GM12878 (cell line): ENCODE data around the gene FOXA1. TPM values are rescaled to one million over a fixed set of nuclear protein-coding genes. Genes with fewer than 3 reads are reported as not detected.
"Not testable (repeated sequence)": the region's sequence is repeated elsewhere in the genome, so short reads cannot be mapped to it uniquely, and the experiment has no call there.

Source experiments
- ATAC-seq: fragments of 200-7000 bp; cut with Tn5 transposase; 3 replicates; pipeline ENCODE4 v1.9.1; 2020; ENCODE audit warnings: mild to moderate bottlenecking, moderate library complexity
- BruUV-seq: library from RNA; stranded (reverse); fragments of 400-500 nt; replicated peaks from 2 replicates; lab custom pipeline; 2021; lab: Mats Ljungman, UMichigan
- CTCF ChIA-PET: fragments of 300-600 bp; sonication (Branson Sonifier 250); formaldehyde crosslinking; extraction: SDS; loops from one replicate; lab custom pipeline; 2021; ENCODE audit warnings: inconsistent platforms; lab: Yijun Ruan, JAX
- POLR2A ChIA-PET: fragments of 350-600 bp; formaldehyde crosslinking; extraction: SDS; loops from one replicate; lab custom pipeline; 2021; ENCODE audit warnings: inconsistent platforms; lab: Charles Lee
- RAD21 ChIA-PET: fragments of 300-600 bp; sonication (Branson Sonifier 250); formaldehyde crosslinking; loops from one replicate; lab custom pipeline; 2023; ENCODE audit warnings: antibody characterized with exemption; ENCODE audit not compliant: unreplicated experiment; lab: Charles Lee
- SMC1A ChIA-PET: fragments of 300-600 bp; sonication (Branson Sonifier 250); formaldehyde crosslinking; loops from one replicate; lab custom pipeline; 2023; ENCODE audit not compliant: unreplicated experiment, uncharacterized antibody; lab: Charles Lee
- DNase-seq: peaks from one replicate; pipeline ENCODE4 v3.0.0-alpha.2; 2011; ENCODE audit warnings: low read depth, low spot score
- FAIRE-seq: peaks from 3 replicates; lab custom pipeline; 2011; peaks lifted over from hg19 to GRCh38; lab: Jason Lieb, UNC
- H2AFZ ChIP-seq: 2 replicates; pipeline ENCODE4 v1.6.0; 2011; ENCODE audit warnings: low read depth, low read length, control low read depth; ENCODE audit not compliant: control insufficient read depth
- H3K27ac ChIP-seq: 2 replicates; pipeline ENCODE4 v1.5.1; 2011; ENCODE audit warnings: control low read depth; ENCODE audit not compliant: control insufficient read depth, insufficient read depth
- H3K27me3 ChIP-seq, 2 experiments: replicated peaks in 1 of 2; 2 replicates each; pipeline versions ENCODE4 v1.6.0 to v1.6.1; 2011; ENCODE audit warnings: low read length in 1 of 2; ENCODE audit not compliant: control insufficient read depth in 2 of 2, insufficient read depth in 2 of 2
- H3K36me3 ChIP-seq, 2 experiments: 2 replicates each; pipeline ENCODE4 v1.5.1; 2011; ENCODE audit warnings: low read length in 1 of 2; ENCODE audit not compliant: control insufficient read depth in 2 of 2, insufficient read depth in 2 of 2
- H3K4me1 ChIP-seq: 2 replicates; pipeline ENCODE4 v1.6.1; 2011; ENCODE audit warnings: mild to moderate bottlenecking, low read length, moderate library complexity, mixed read lengths; ENCODE audit not compliant: control insufficient read depth, insufficient read depth
- H3K4me2 ChIP-seq: 2 replicates; pipeline ENCODE4 v1.6.0; 2011; ENCODE audit warnings: control low read depth; ENCODE audit not compliant: control insufficient read depth, insufficient read depth
- H3K4me3 ChIP-seq: fragments of 200-600 bp; sonication (generic); 2 replicates; pipeline ENCODE4 v1.5.1; 2016
- H3K79me2 ChIP-seq: 2 replicates; pipeline ENCODE4 v1.6.0; 2011; ENCODE audit warnings: low read length; ENCODE audit not compliant: control insufficient read depth, insufficient read depth
- H3K9ac ChIP-seq: 2 replicates; pipeline ENCODE4 v1.8.0; 2011; ENCODE audit warnings: low read length, control low read depth, mixed read lengths; ENCODE audit not compliant: control insufficient read depth, insufficient read depth
- H3K9me3 ChIP-seq: replicated peaks from 3 replicates; pipeline ENCODE4 v1.5.1; 2011; ENCODE audit warnings: mild to moderate bottlenecking, low read length; ENCODE audit not compliant: control insufficient read depth, insufficient read depth
- H4K20me1 ChIP-seq: 2 replicates; pipeline ENCODE4 v1.6.0; 2011; ENCODE audit not compliant: control insufficient read depth, insufficient read depth
- NRF1 ChIP-seq: conservative IDR thresholded peaks from 2 replicates; pipeline ENCODE4 v1.6.1; 2011; ENCODE audit warnings: mild to moderate bottlenecking, low read depth, low read length, improper control_type of control experiment
- PRDM15 ChIP-seq: fragments of 450-650 bp; formaldehyde crosslinking; IDR thresholded peaks from 2 replicates; pipeline ENCODE4 v1.4.0; 2020; ENCODE audit warnings: mild to moderate bottlenecking, moderate library complexity
- WGBS: methylation state at CpG from one replicate; pipeline ENCODE4 v1.1.6; 2016; ENCODE audit warnings: low lambda C conversion rate; ENCODE audit not compliant: insufficient replicate concordance, insufficient coverage; ENCODE audit errors: missing lambda C conversion rate; 5-methylcytosine and 5-hydroxymethylcytosine counted together
- in situ Hi-C: fragments of 300-500 bp; cut with MboI; formaldehyde crosslinking; loops from 9 replicates; pipeline ENCODE4 v1.14.3; 2018; ENCODE audit warnings: mixed read lengths
- intact Hi-C: fragments of 100-400 bp; cut with micrococcal nuclease; formaldehyde crosslinking; loops from one replicate; pipeline ENCODE4 v1.14.2; 2022; ENCODE audit not compliant: unreplicated experiment
- polyA plus RNA-seq, 11 experiments: library from polyadenylated mRNA; depleted of rRNA in 4 of 11; unstranded in 6 of 11; stranded (reverse) in 5 of 11; fragments of >200 nt; fragmentation: Nextera tagmentation in 4 of 11; fragmentation: Illumina TruSeq in 1 of 11; extraction: Ambion mirVana in 4 of 11; extraction: Trizol in 1 of 11; gene quantifications; 1 replicate in 1 of 11; 2 replicates in 10 of 11; pipeline versions ENCODE4 v1.2.1 to v1.2.3, GENCODE V29; 2011 to 2016; ENCODE audit warnings: inconsistent platforms in 2 of 11, missing spikeins in 2 of 11, low read depth in 1 of 11
- total RNA-seq, 4 experiments: library from RNA; depleted of rRNA in 3 of 4; stranded (reverse); fragments of >200 nt in 3 of 4; fragmentation: Illumina TruSeq in 1 of 4; extraction: Trizol in 1 of 4; gene quantifications; 2 replicates each; pipeline versions ENCODE4 v1.2.1 to v1.2.3, GENCODE V29; 2013 to 2021

Gene FOXA1
- total and polyA plus RNA-seq, 10 of the 15 experiments (the other 5 are each of a cell fraction or from before 2014, with no cell fraction given) = 0.03 to 0.18 (median 0.06) TPM; not detected in 7

- TF ChIP-seq PRDM15 (no peak), NRF1 (no peak)
Observed at GRCh38 chr14:37558740-37559139, 36.3 kb downstream of the FOXA1 start (continued).

GRCh38 chr14:37555596-37555995 lies 39.5 kb downstream of the FOXA1 start:
- H3K9me3 ChIP-seq, H3K4me3 ChIP-seq, H3K4me2 ChIP-seq, ATAC-seq, H4K20me1 ChIP-seq, RAD21 ChIA-PET, H3K79me2 ChIP-seq, DNase-seq, H3K4me1 ChIP-seq, H3K27me3 ChIP-seq, intact Hi-C loops, H3K36me3 ChIP-seq, H2AFZ ChIP-seq, in situ Hi-C loops, BruUV-seq, FAIRE-seq, POLR2A ChIA-PET, H3K9ac ChIP-seq, SMC1A ChIA-PET, H3K27ac ChIP-seq, CTCF ChIA-PET: not testable (repeated sequence)
- WGBS = 96% methylated on average over 11 of the region's 33 CpGs
